K562 (cell line): ENCODE results near the gene SUSD3. TPM values are rescaled to one million over a fixed set of nuclear protein-coding genes. Genes with fewer than 3 reads are reported as not detected.

Experiments used
- LEF1 ChIP-seq: fragments of 450-650 bp; IDR thresholded peaks from 2 replicates; pipeline ENCODE4 v1.6.1; 2016; ENCODE audit warnings: mild to moderate bottlenecking
- MEIS2 ChIP-seq: fragments of 450-650 bp; IDR thresholded peaks from 2 replicates; pipeline ENCODE4 v1.6.1; 2014; ENCODE audit warnings: mild to moderate bottlenecking; ENCODE audit not compliant: partially characterized antibody
- RNF2 ChIP-seq: sonication (generic); IDR thresholded peaks from 2 replicates; pipeline ENCODE4 v1.6.1; 2016
- THRB ChIP-seq: fragments of 450-650 bp; formaldehyde crosslinking; conservative IDR thresholded peaks from 2 replicates; pipeline ENCODE4 v1.4.0; 2022; ENCODE audit warnings: mild to moderate bottlenecking, missing genetic modification characterization
- ZEB2 ChIP-seq: fragments of 450-650 bp; IDR thresholded peaks from 2 replicates; pipeline ENCODE4 v1.6.1; 2016
- ZNF589 ChIP-seq: fragments of 200-800 bp; sonication (Bioruptor generic); IDR thresholded peaks from 2 replicates; pipeline ENCODE4 v1.6.1; 2016; ENCODE audit warnings: low read depth, missing genetic modification characterization, missing compliant biosample characterization
- polyA plus RNA-seq, 8 experiments: library from polyadenylated mRNA; depleted of rRNA in 4 of 8; stranded (reverse) in 5 of 8; unstranded in 3 of 8; fragments of >200 nt; fragmentation: Nextera tagmentation in 2 of 8; fragmentation: Illumina TruSeq in 1 of 8; extraction: Ambion mirVana in 2 of 8; extraction: Trizol in 1 of 8; gene quantifications; 2 replicates each; pipeline versions ENCODE4 v1.2.1 to v1.2.3, GENCODE V29; 2011 to 2014; ENCODE audit warnings: inconsistent platforms in 1 of 8, missing spikeins in 1 of 8
- total RNA-seq, 7 experiments: library from RNA; depleted of rRNA in 6 of 7; stranded (reverse); fragments of >200 nt in 6 of 7; fragmentation: Illumina TruSeq in 2 of 7; extraction: Trizol in 2 of 7; gene quantifications; 2 replicates each; pipeline versions ENCODE4 v1.2.1 to v1.2.3, GENCODE V29; 2011 to 2021; ENCODE audit warnings: low replicate concordance in 1 of 7
- TF ChIP-seq, protein P1 (sequence below), 2 experiments: fragments of 250-450 bp in 1 of 2; fragments of 450-650 bp in 1 of 2; sonication (Bioruptor Pico) in 1 of 2; IDR thresholded peaks; 2 replicates each; pipeline versions ENCODE4 v1.6.1 to v1.8.0; 2016 to 2021; ENCODE audit warnings: mild to moderate bottlenecking in 2 of 2, moderate library complexity in 2 of 2, missing compliant biosample characterization in 1 of 2, missing genetic modification characterization in 1 of 2

The SUSD3 gene
- total and polyA plus RNA-seq, 9 of the 15 experiments (the other 6 are each of a cell fraction or from before 2014, with no cell fraction given), result 1.3 to 21.7 (median 11.4) TPM

DNA sequence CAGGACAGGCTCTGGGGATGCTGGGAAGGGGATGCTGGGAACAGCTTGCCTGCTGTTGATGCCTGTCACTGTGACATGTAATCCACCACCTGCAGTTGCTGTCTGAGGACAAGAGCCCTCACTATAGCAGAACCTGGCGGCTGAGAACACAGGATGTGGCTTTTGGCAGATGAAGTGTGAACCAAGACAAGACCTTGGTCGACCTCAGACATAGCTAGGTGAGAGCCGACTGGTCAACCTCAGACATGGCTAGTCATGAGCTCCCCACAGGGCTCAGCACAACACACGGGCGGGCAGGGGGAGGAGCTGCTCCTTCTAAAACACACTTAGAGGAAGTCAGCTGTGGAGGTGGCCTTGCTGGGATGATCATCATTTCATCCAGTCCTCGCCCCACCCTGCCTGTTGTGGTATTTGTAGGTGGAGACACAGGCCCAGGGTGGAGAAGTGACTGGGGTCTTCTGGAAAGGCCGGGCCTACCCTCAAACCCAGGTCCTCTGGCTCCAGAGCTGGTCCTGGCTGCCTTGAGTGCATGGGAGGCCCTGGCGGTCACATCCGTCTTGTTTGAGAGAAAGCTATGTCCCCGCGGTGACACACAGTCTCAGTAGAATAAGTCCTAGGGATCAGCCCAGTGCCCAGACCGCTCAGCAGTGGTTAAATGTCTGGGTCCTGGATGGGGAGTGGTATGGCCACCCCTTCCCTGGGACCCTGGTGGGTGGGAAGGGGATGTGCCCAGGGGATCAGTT lies 6.1 kb downstream of the SUSD3 start (continued):
- TF ChIP-seq MEIS2 (peak; percentile 83), ZEB2 (peak; percentile 70; the same call in 1 of the 2 replicates), THRB (CRISPR knock-in tag) (peak; percentile 27; the same call in 1 of the 2 replicates), RNF2 (peak; percentile 83; the same call in 1 of the 2 replicates), ZNF589 (CRISPR knock-in tag) (peak; percentile 84), LEF1 (peak; percentile 74; the same call in 1 of the 2 replicates)
- TF ChIP-seq, protein P1, sequence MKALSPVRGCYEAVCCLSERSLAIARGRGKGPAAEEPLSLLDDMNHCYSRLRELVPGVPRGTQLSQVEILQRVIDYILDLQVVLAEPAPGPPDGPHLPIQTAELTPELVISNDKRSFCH (CRISPR knock-in tag; IDR thresholded peaks at IDR 0.05), result no peak
- TF ChIP-seq, protein P1 (tag; IDR thresholded peaks at IDR 0.05), result 0 out of 2 replicates have a peak, but pooled peaks have one; percentile 35
